Epithelial cell of umbilical artery (primary cell): ENCODE results near the gene GABRB2. TPM values are rescaled to one million over a fixed set of nuclear protein-coding genes. Genes with fewer than 3 reads are reported as not detected.

Experiments
- total RNA-seq: library from RNA; depleted of rRNA; stranded (reverse); fragments of >200 nt; gene quantifications from 2 replicates; pipeline ENCODE4 v1.2.3, GENCODE V29; 2014

GABRB2 gene
- not detected in 2 replicates for total RNA-seq

DNA sequence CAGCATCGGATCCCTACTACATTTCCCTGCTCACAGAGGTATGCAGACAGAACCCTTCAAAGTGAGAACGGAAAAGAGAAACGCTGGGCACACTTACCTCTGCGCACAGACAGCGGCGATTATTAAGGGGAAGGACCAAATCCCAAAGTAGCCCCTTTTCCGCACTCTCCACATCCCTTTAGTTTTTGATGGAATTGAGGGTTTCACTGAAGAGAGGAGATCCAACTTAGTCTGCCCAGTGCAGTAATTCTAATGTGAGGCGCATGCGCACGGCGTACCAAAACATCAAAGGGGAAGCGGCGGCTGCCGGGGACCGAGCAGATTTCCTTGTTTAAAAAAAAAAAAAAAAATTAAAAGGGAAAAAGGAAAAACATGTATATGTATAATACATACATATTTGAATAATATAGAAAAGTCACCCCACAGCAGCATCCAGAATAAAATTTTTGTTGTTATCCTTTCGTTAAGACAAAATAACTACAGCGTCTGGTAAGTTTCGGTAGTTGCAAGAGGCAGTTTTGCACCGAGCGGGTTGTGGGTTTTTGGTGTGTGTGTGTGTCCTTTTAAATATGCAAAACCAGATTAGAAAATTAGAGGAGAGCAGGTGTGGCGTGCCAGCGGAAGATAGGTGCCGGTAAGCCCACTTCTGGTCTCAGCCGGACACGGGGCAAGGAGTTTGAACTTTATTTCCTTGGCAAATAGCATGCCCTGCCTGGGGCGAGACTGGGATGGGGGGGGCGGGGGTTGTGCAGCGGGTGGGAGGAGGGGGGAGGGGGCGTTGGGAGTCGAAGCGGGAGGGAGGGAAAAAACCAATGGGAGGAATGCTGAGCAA lies at the start of gene GABRB2:
GABRB2 (minus strand) TSS at position 256 of the 832 bp plus-strand sequence; CDS start at position 174, 82 bp downstream.

Other genes starting within 250 kb of the GABRB2 start
- gene GABRA6, start 139.0 kb upstream of the GABRB2 start, total RNA-seq, result not detected in 2 replicates